Fibroblast of lung (primary cell): ENCODE results near the gene DOCK3. TPM values are rescaled to one million over a fixed set of nuclear protein-coding genes. Genes with fewer than 3 reads are reported as not detected.

Experiments used
- DNase-seq, 2 donors: peaks; one replicate each; pipeline versions ENCODE4 v3.0.0 to v3.0.0-alpha.2; 2010; ENCODE audit warnings: low read depth in 2 of 2
- H2AFZ ChIP-seq: 2 replicates; pipeline ENCODE4 v1.5.1; 2012; ENCODE audit warnings: low read length, control low read depth, inconsistent platforms
- H3K27ac ChIP-seq: 2 replicates; pipeline ENCODE4 v1.5.1; 2011; ENCODE audit warnings: low read length, control low read depth; ENCODE audit not compliant: insufficient read depth
- H3K27me3 ChIP-seq: 2 replicates; pipeline ENCODE4 v1.5.1; 2011; ENCODE audit warnings: mild to moderate bottlenecking, low read length; ENCODE audit not compliant: control insufficient read depth, insufficient read depth
- H3K36me3 ChIP-seq: 2 replicates; pipeline ENCODE4 v1.5.1; 2011; ENCODE audit warnings: low read length; ENCODE audit not compliant: control insufficient read depth, insufficient read depth
- H3K4me1 ChIP-seq: 2 replicates; pipeline ENCODE4 v1.5.1; 2011; ENCODE audit warnings: low read length; ENCODE audit not compliant: control insufficient read depth, insufficient read depth; ENCODE audit errors: extremely low read depth
- H3K4me2 ChIP-seq: 2 replicates; pipeline ENCODE4 v1.5.1; 2011; ENCODE audit warnings: low read length, control low read depth; ENCODE audit not compliant: insufficient read depth; ENCODE audit errors: extremely low read depth
- H3K4me3 ChIP-seq, 4 experiments: fragments of 200-600 bp in 1 of 4; sonication (generic) in 1 of 4; replicated peaks in 1 of 4; 2 replicates each; pipeline ENCODE4 v1.5.1; 2011 to 2016; ENCODE audit warnings: low read length in 4 of 4, low read depth in 3 of 4, mild to moderate bottlenecking in 3 of 4, control low read depth in 2 of 4, inconsistent platforms in 1 of 4, mixed read lengths in 1 of 4; ENCODE audit not compliant: insufficient read depth in 1 of 4; ENCODE audit errors: control extremely low read depth in 1 of 4
- H3K79me2 ChIP-seq: 2 replicates; pipeline ENCODE4 v1.5.1; 2012; ENCODE audit warnings: mild to moderate bottlenecking, low read length, inconsistent platforms; ENCODE audit not compliant: control insufficient read depth, insufficient read depth
- H3K9ac ChIP-seq: 2 replicates; pipeline ENCODE4 v1.5.1; 2011; ENCODE audit warnings: mild to moderate bottlenecking, low read length, control low read depth; ENCODE audit not compliant: insufficient read depth
- H3K9me3 ChIP-seq: 2 replicates; pipeline ENCODE4 v1.5.1; 2012; ENCODE audit warnings: low read depth, low read length; ENCODE audit not compliant: control insufficient read depth, insufficient read depth
- H4K20me1 ChIP-seq: 2 replicates; pipeline ENCODE4 v1.5.1; 2011; ENCODE audit warnings: low read length; ENCODE audit not compliant: control insufficient read depth, insufficient read depth; ENCODE audit errors: extremely low read depth
- EZH2 ChIP-seq: IDR thresholded peaks from 2 replicates; pipeline ENCODE4 v1.5.1; 2012; ENCODE audit warnings: low read length, control low read depth, mild to moderate bottlenecking; ENCODE audit errors: missing control alignments
- polyA plus RNA-seq, 2 donors: library from polyadenylated mRNA; depleted of rRNA in 1 of 2; stranded (reverse) in 1 of 2; unstranded in 1 of 2; fragments of >200 nt; gene quantifications; 2 replicates each; pipeline ENCODE4 v1.2.1, GENCODE V29; 2011 to 2012; ENCODE audit warnings: missing spikeins in 1 of 2
- total RNA-seq: library from RNA; depleted of rRNA; stranded (reverse); fragments of >200 nt; gene quantifications from 2 replicates; pipeline ENCODE4 v1.2.1, GENCODE V29; 2014
- TF ChIP-seq, protein P1 (sequence below), 2 donors: IDR thresholded peaks in 1 of 2; conservative IDR thresholded peaks in 1 of 2; 1 replicate in 1 of 2; 2 replicates in 1 of 2; pipeline ENCODE4 v1.5.1; 2011 to 2012; ENCODE audit warnings: low read length in 2 of 2, control low read depth in 1 of 2, inconsistent platforms in 1 of 2, low read depth in 1 of 2, mild to moderate bottlenecking in 1 of 2

The DOCK3 gene
- total and polyA plus RNA-seq, 2 donors (not counting 1 experiment from before 2014, with no cell fraction given), result 0.07 to 0.17 TPM

- H3K79me2 ChIP-seq, result no peaks in the 10 kb centered on the region
- H3K36me3 ChIP-seq, result no peaks in the 10 kb centered on the region
- no peak overlapping the region for H2AFZ ChIP-seq
- H3K4me3 ChIP-seq, result no peak overlapping the region
- H3K9me3 ChIP-seq, result no peaks in the 10 kb centered on the region
- H4K20me1 ChIP-seq, result no peaks in the 10 kb centered on the region
- no peak overlapping the region for H3K4me2 ChIP-seq
- H3K4me1 ChIP-seq, result peaks cover 10% of the 10 kb centered on the region
- H3K27me3 ChIP-seq, result no peaks in the 10 kb centered on the region
- TF ChIP-seq, protein P1, sequence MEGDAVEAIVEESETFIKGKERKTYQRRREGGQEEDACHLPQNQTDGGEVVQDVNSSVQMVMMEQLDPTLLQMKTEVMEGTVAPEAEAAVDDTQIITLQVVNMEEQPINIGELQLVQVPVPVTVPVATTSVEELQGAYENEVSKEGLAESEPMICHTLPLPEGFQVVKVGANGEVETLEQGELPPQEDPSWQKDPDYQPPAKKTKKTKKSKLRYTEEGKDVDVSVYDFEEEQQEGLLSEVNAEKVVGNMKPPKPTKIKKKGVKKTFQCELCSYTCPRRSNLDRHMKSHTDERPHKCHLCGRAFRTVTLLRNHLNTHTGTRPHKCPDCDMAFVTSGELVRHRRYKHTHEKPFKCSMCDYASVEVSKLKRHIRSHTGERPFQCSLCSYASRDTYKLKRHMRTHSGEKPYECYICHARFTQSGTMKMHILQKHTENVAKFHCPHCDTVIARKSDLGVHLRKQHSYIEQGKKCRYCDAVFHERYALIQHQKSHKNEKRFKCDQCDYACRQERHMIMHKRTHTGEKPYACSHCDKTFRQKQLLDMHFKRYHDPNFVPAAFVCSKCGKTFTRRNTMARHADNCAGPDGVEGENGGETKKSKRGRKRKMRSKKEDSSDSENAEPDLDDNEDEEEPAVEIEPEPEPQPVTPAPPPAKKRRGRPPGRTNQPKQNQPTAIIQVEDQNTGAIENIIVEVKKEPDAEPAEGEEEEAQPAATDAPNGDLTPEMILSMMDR (conservative IDR thresholded peaks at IDR 0.05 in 1 of 2, IDR thresholded peaks at IDR 0.05 in 1 of 2; ENCODE audit: low read depth in 1 of 2, low read length in 2 of 2), result no peak
- no peak for TF ChIP-seq EZH2
- no peak for DNase-seq
- H3K27ac ChIP-seq, result no peak overlapping the region
- H3K9ac ChIP-seq, result no peak overlapping the region
Observed at GRCh38 chr3:50635066-50635465, 39.7 kb upstream of the DOCK3 start.

DNA sequence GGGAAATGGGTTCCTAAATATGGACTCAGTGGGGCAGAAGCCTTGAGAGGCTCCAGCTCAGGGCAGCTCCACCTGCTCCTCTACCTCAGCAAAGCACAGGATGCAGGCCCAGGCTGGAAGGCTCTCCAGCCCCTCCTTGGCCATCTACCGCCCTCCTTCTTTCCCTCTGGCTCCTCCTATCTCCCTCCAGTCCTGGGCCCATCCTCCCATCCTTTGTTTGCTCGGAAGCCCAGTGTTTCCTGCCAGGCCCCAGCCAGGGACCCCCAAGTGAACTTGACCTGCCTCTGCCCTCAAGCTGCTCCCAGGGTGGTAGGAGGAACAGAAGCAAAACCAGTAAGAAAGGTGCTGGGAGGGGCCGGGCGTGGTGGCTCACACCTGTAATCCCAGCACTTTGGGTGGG, 37.7 kb upstream of the DOCK3 start:
- H3K4me2 ChIP-seq, result no peak overlapping the region
- H4K20me1 ChIP-seq, result no peaks in the 10 kb centered on the region
- no peaks in the 10 kb centered on the region for H3K27me3 ChIP-seq
- no peaks in the 10 kb centered on the region for H3K36me3 ChIP-seq
- H3K27ac ChIP-seq, result no peak overlapping the region
- peaks cover 10% of the 10 kb centered on the region for H3K4me1 ChIP-seq
- no peaks in the 10 kb centered on the region for H3K79me2 ChIP-seq
- no peak for TF ChIP-seq EZH2
- TF ChIP-seq, protein P1 (conservative IDR thresholded peaks at IDR 0.05 in 1 of 2, IDR thresholded peaks at IDR 0.05 in 1 of 2; ENCODE audit: low read depth in 1 of 2, low read length in 2 of 2), result no peak
- DNase-seq, result no peak
- no peaks in the 10 kb centered on the region for H3K9me3 ChIP-seq
- H2AFZ ChIP-seq, result no peak overlapping the region
- no peak overlapping the region for H3K9ac ChIP-seq
- H3K4me3 ChIP-seq, result no peak overlapping the region

DNA sequence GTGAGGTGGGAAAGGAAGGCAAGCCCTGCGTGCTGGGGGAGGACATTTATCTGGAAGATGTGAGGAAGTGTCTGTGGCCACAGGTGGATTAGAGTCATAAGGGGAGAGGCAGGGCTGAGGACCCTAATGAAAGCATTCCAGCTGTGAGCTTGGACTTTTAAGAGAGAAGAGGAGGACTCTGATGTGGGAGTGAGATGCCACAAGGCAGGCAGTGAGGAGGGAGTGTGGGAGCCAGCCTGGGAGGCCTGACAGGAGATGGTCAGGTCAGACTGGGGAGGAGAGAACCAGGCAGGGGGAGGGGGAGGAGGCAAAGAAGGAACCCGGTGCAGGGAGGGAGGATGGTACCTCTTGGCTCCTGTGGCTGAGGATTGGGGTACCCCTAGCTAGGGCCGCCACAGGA, 36.8 kb upstream of the DOCK3 start:
- Histone ChIP-seq H2AFZ (no peak overlapping the region), H3K4me1 (peaks cover 10% of the 10 kb centered on the region), H3K9ac (no peak overlapping the region), H3K79me2 (no peaks in the 10 kb centered on the region), H3K9me3 (no peaks in the 10 kb centered on the region), H3K4me3 (no peak overlapping the region), H4K20me1 (no peaks in the 10 kb centered on the region), H3K36me3 (no peaks in the 10 kb centered on the region), H3K27ac (no peak overlapping the region), H3K27me3 (no peaks in the 10 kb centered on the region), H3K4me2 (no peak overlapping the region)
- DNase-seq, result no peak
- TF ChIP-seq EZH2, result no peak
- TF ChIP-seq, protein P1 (conservative IDR thresholded peaks at IDR 0.05 in 1 of 2, IDR thresholded peaks at IDR 0.05 in 1 of 2; ENCODE audit: low read depth in 1 of 2, low read length in 2 of 2), result no peak
